ENCODE results near the gene RAG2. TPM values are rescaled to one million over a fixed set of nuclear protein-coding genes. Genes with fewer than 3 reads are reported as not detected.

The RAG2 gene
- total RNA-seq, 4 donors from 2014 or later = 0.20 to 25.7 (median 2.6) TPM

- no peak for TF ChIP-seq CTCF (IDR thresholded peaks at IDR 0.05)
- no peak for TF ChIP-seq POLR2A (IDR thresholded peaks at IDR 0.05)
- 91 to 100% methylated on average over 1 of the region's 1 CpG for WGBS, 2 donors
- Histone ChIP-seq H3K9me3 (no peaks in the 10 kb centered on the region), H3K27me3 (no peaks in the 10 kb centered on the region), H3K4me1 (peaks cover 0 to 16% of the 10 kb centered on the region in 2 donors), H3K36me3 (no peaks in the 10 kb centered on the region), H3K4me3 (replicated peaks in 1 of 3) (no peak within 1 kb of the TSS), H3K27ac (peak within 1 kb of the TSS in 2 of 3 donors; percentile 9 to 10)
- intact Hi-C loops (cut with DNase I) = loop anchor here (10.0 kb wide), 1 partner anchor 57 kb away; no protein-coding TSS in a partner anchor
- no peak for DNase-seq
Observed at GRCh38 chr11:36567694-36568093, 30.3 kb downstream of the RAG2 start, which contains the start of gene RAG1. TSS of gene RAG1 (plus strand) at chr11:36568007. CDS start at chr11:36573305, 5,298 bp downstream.

- H3K36me3 ChIP-seq = no peaks in the 10 kb centered on the region
- H3K4me3 ChIP-seq (replicated peaks in 1 of 3) = no peak overlapping the region
- H3K27ac ChIP-seq = no peak overlapping the region
- no peak for TF ChIP-seq CTCF (IDR thresholded peaks at IDR 0.05)
- TF ChIP-seq POLR2A (IDR thresholded peaks at IDR 0.05) = no peak
- H3K4me1 ChIP-seq = peaks cover 0 to 10% of the 10 kb centered on the region in 2 donors
- 93 to 98% methylated on average over 4 of the region's 4 CpGs for WGBS, 2 donors
- no peaks in the 10 kb centered on the region for H3K9me3 ChIP-seq
- H3K27me3 ChIP-seq = no peaks in the 10 kb centered on the region
- intact Hi-C loops (cut with DNase I) = loop anchor here (10.0 kb wide), 1 partner anchor 58 kb away; no protein-coding TSS in a partner anchor
- no peak for DNase-seq
Observed at GRCh38 chr11:36566407-36567053, 31.5 kb downstream of the RAG2 start.

GRCh38 chr11:36565031-36565610 lies 32.9 kb downstream of the RAG2 start:
- peak overlapping the region in 2 of 3 donors; percentile 47 to 61 for H3K27ac ChIP-seq
- intact Hi-C loops (cut with DNase I) = loop anchor here (10.0 kb wide), 1 partner anchor 60 kb away; no protein-coding TSS in a partner anchor
- H3K4me3 ChIP-seq (replicated peaks in 1 of 3) = no peak overlapping the region
- no peaks in the 10 kb centered on the region for H3K9me3 ChIP-seq
- H3K36me3 ChIP-seq = no peaks in the 10 kb centered on the region
- TF ChIP-seq POLR2A (IDR thresholded peaks at IDR 0.05) = no peak
- no peak for TF ChIP-seq CTCF (IDR thresholded peaks at IDR 0.05)
- H3K4me1 ChIP-seq = peaks cover 0 to 10% of the 10 kb centered on the region in 2 donors
- H3K27me3 ChIP-seq = no peaks in the 10 kb centered on the region
- DNase-seq = no peak
- WGBS, 2 donors = 64 to 69% methylated on average over 6 of the region's 6 CpGs

GRCh38 chr11:36564376-36565030 lies 33.5 kb downstream of the RAG2 start:
- Histone ChIP-seq H3K4me3 (replicated peaks in 1 of 3) (peak overlapping the region in 2 of 3 donors; percentile 1 to 13), H3K9me3 (no peaks in the 10 kb centered on the region), H3K27me3 (no peaks in the 10 kb centered on the region), H3K36me3 (no peaks in the 10 kb centered on the region), H3K4me1 (peaks cover 0 to 10% of the 10 kb centered on the region in 2 donors), H3K27ac (peak overlapping the region in 2 of 3 donors; percentile 47 to 61)
- no peak for TF ChIP-seq POLR2A (IDR thresholded peaks at IDR 0.05)
- peak in 5 of 6 experiments; percentile 35 to 90 (median 79) for TF ChIP-seq CTCF (IDR thresholded peaks at IDR 0.05)
- 4 to 7% methylated on average over 15 of the region's 15 CpGs for WGBS, 2 donors
- intact Hi-C loops (cut with DNase I) = loop anchor here (5.0 to 10.0 kb wide), 3 partner anchors 60 to 188 kb away; no protein-coding TSS in a partner anchor
- DNase-seq = peak; percentile 62 to 74

Measured in thyroid gland (tissue), 4 donors.